NCI-H2196 (cell line): ENCODE measurements around the gene KRT27.
"Not testable (repeated sequence)": the region's sequence is repeated elsewhere in the genome, so short reads cannot be mapped to it uniquely, and the experiment has no call there.

ENCODE experiments used
- DNase-seq: peaks from one replicate; lab custom pipeline; 2025; ENCODE audit not compliant: unreplicated experiment; lab: John Stamatoyannopoulos, UW

The KRT27 gene

GRCh38 chr17:40760105-40761016 lies 22.0 kb downstream of the KRT27 start:
- DNase-seq = no peak

GRCh38 chr17:40755231-40755630 lies 27.1 kb downstream of the KRT27 start, which contains the start of gene KRT25:
KRT25 (minus strand) TSS chr17:40755331; CDS start chr17:40755271, 60 bp downstream.
- no peak for DNase-seq

- DNase-seq = no peak
These were observed 28.5 kb downstream of the KRT27 start for GRCh38 chr17:40753804-40754203.

DNA sequence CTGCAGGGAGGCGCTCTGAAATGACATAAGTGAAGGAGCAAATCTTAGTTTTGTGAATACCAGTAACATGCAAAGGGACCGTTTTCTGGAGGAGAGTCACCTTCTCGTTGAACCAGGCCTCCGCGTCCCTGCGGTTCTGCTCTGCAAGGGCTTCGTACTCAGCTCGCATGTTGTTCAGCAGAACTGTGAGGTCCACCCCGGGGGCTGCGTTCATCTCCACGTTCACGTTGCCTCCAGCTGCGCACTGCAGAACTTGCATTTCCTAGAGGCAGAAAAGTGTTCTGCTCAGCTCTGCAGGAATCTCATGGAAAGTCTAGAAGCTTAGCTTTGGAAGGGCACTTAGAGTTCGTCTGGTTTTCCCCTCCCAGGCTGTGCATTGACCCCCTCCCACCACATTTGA lies 31.3 kb downstream of the KRT27 start:
- DNase-seq = no peak

DNA sequence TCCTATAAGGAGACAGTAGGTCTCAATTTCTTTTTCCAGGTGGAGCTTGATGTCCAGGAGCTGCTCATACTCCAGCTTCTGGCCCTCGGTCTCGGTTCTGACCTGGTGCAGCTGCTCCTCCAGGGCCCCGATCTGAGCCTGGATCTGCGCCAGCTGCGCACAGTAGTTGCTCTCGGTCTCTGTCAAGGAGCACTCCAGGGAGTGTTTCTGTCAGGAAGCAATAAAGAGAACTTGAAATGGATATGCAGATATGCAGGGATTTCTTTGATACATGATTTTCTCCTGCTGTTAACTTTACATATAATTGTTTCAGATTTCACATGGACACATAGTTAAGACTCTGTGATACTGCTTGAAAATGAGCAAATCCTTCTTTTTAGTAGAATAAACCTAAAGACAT lies 32.0 kb downstream of the KRT27 start:
- no peak for DNase-seq

DNA sequence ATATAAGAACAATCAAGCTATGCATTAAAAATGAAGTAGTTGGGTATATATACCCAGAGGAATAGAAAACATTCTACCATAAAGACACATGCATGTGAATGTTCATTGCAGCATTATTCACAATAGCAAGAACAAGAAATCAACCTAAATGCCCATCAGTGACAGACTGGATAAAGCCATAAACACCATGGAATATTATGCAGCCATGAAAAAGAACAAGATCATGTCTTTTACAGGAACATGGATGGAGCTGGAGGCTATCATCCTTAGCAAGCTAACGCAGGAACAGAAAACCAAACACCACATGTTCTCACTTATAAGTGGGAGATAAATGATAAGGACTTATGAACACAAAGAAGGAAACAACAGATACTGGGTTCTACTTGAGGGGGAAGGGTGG lies 33.7 kb downstream of the KRT27 start:
- not testable (repeated sequence) for DNase-seq

DNA sequence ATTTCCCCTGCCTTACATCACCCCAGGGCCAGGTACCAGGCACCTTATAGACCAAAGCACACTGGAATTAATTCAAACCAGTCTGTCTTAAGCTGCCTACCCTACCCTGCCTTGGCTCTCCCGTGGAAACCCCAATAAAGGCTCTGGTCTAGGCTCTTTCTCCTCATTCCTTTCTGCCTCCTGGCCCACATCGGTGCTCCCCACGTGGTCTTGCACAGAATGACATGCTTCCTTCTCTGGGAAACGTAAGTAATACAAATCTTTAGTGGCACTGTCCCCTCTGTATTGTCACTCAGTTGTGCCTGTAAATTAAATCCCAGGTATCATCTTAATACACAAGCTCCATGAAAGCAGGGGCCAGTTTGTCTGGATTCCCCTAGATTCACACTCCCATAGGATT lies 43.8 kb downstream of the KRT27 start:
- no peak for DNase-seq

GRCh38 chr17:40735016-40735415 lies 47.3 kb downstream of the KRT27 start:
- DNase-seq = no peak

DNA sequence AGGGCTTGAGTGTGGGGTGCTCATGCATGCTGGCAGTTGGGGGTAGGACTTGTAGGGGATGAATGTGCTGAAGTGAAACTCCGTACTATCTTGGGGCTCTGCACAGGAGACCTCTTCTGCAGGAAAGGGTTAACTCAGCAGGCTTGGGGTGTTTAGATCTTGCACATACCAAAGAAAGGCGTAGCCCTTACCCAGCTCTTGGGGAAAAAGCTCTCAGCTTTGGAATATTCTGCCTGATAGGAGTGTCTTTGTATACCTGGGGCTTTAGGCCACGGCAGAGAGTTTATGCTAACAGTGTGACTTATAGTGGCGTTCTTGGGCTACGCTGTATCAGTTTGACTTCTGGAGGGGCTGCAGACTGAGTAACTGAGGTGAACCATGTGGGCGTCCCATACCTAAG lies 48.3 kb downstream of the KRT27 start:
- DNase-seq = no peak

DNA sequence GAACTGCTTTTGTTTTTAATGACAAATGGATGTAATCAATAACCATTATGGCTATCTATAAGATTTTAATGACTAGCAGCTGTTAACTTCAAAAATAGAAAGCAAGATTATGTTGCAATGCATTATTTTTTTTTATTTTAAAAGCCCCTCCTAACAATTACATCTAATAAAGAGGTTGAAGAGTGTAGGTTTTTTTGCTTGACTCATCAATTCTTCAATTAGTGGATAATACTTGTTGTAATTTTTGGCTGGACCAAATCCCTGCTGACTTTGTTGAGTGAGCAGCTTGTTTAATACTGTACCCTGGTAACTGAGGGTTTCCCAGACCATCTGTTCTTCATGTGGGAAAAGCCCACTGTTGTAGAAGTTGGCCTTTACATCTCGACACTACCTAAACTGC lies 51.4 kb downstream of the KRT27 start:
- no peak for DNase-seq

DNA sequence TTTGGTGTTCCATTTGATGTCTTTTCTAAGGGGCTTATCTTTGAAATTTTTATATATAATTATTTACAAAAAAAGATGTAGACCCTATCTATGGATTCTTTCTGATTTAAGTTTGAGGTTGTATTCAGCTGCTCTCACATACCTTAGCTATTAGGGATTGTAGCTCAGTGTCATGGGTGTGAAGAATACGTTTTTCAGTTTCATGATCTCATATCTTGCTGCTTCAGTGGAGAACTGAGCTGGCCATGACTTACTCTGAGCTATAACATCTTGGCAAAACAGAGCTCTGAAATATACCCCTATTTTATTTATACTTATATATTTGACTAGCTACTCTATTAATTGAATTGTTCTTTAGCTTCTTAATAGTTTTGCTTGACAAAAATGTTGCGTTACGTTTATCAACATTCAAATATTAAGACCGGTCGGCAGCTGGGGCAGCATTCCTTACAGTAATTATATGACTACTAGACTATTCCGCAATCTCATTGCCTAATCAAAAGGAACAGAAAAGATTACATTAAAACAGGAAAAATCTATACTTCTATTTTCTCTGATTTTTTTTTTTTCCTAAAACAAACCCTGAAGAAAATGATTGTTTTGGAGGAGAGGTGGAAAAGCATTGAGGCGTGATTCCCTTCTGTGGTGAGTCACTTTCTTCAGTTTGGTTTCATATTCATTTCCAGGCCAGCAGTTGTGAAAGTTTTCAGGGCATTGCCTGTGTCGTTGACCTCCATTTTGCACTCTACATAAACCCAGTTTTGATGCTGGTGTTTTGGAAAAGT lies 54.7 kb downstream of the KRT27 start:
- no peak for DNase-seq

DNA sequence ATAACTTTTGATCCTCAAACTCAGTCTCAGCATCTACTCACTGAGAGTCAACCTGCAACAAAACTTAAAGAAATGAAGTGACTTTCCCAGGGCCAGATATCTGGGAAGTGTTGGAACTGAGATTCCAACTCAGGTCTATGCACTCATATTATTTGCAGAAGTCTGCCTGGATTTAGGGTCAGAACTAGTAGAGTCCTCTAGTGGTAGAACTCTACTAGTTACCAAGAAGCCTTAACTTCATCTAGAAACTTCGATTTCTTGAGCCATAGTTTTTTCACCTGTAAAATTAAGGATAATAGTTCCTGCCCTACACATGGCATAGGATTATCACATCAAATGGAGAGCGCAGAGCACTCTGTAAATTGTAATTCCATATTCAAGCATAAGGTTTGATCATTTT lies 55.4 kb downstream of the KRT27 start:
- DNase-seq = no peak
